Measurements from ENCODE around the gene BAHCC1.

DNA sequence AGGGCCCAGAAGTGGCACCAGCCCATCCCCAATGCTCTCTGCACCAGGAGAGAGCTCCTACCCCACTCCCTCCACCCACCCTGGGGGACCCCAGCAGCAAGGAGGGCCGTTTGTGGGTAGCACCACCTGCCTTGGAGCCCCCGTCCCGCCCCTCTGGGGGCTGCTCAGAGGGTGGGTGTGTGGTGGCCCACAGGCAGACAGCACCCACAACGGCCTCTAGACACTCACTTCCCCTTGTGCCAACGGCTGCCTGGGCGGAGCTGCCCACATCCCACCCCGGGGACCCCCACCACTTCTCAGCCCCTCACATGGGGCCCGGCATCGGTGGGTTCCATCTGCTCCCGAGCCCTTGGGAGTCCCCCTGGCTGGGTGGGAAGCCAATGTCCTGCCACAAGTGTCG, 33.3 kb downstream of the BAHCC1 start:
- TF ChIP-seq ZNF274 (IDR thresholded peaks at IDR 0.05; ENCODE audit: low read depth, low read length) (no peak), YY1 (IDR thresholded peaks at IDR 0.05; ENCODE audit: insufficient read depth, insufficient read length) (no peak)

Measured in NT2/D1 (cell line).